ENCODE data around the gene FHDC1.
A peak's percentile ranks its signal among the peaks of the same experiment; 100 is the strongest.
"Not testable (repeated sequence)": the region's sequence is repeated elsewhere in the genome, so short reads cannot be mapped to it uniquely, and the experiment has no call there.

FHDC1 gene

DNA sequence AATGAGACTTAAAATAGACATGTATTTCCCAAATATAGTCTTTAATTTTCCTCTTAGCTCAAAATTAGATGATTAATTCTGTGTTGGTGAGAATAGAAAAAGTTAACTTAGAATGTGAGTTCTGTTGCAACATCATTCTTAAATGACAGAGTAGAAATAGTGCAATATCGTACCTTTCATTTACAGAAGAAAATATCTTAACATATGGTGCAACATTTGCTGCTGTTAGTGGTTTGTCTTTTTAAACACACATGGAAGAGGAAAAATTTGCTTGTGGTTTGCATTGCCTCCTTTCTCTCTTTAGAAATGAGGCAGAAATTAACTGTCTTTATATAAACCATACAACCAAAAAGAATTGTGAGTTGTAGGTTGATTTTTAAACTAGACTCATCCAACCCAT is 39.3 kb upstream of the FHDC1 start:
- WGBS: no CpG with 5 or more reads among the region's 1 CpG
- Histone ChIP-seq H3K23ac (ENCODE audit: low read length in 2 of 2) (no peak overlapping the region), H3K4me3 (ENCODE audit: insufficient read depth in 1 of 2, low read depth in 1 of 2, low read length in 2 of 2) (no peak overlapping the region), H3K27ac (ENCODE audit: low read length, poor library complexity, severe bottlenecking) (no peak overlapping the region), H4K8ac (ENCODE audit: low read length) (no peak overlapping the region), H3K9me3 (ENCODE audit: control insufficient read depth, low read length) (no peaks in the 10 kb centered on the region), H3K27me3 (ENCODE audit: control insufficient read depth in 1 of 2, insufficient read depth in 1 of 2, low read length in 2 of 2) (no peaks in the 10 kb centered on the region), H3K14ac (ENCODE audit: low read length in 2 of 2) (no peak overlapping the region), H3K4me1 (ENCODE audit: control insufficient read depth, insufficient read depth, low read depth, low read length) (no peaks in the 10 kb centered on the region), H3K79me1 (replicated peaks; ENCODE audit: low read length, poor library complexity, severe bottlenecking) (peaks cover 6% of the 10 kb centered on the region), H2BK120ac (ENCODE audit: low read depth, low read length) (no peak overlapping the region), H2AK5ac (ENCODE audit: low read length, severe bottlenecking) (no peak overlapping the region), H2BK12ac (ENCODE audit: low read length in 2 of 2) (no peak overlapping the region), H4K91ac (ENCODE audit: low read length) (no peak overlapping the region), H2AFZ (ENCODE audit: low read depth, low read length) (no peak overlapping the region), H3K18ac (ENCODE audit: low read depth in 1 of 2, low read length in 2 of 2) (no peak overlapping the region), H3K36me3 (ENCODE audit: control insufficient read depth in 1 of 2, insufficient read depth in 2 of 2, low read depth in 1 of 2, low read length in 2 of 2) (peaks cover 2 to 10% of the 10 kb centered on the region in 2 experiments), H3K9ac (ENCODE audit: low read length) (no peak overlapping the region), H2BK15ac (ENCODE audit: low read depth, poor library complexity, severe bottlenecking) (no peak overlapping the region), H2BK5ac (ENCODE audit: low read depth, low read length, poor library complexity, severe bottlenecking) (no peak overlapping the region), H3K4me2 (ENCODE audit: low read length, poor library complexity, severe bottlenecking) (no peak overlapping the region), H3K4ac (ENCODE audit: low read depth in 1 of 2, low read length in 2 of 2) (no peak overlapping the region)
- DNase-seq: peak; percentile 41

DNA sequence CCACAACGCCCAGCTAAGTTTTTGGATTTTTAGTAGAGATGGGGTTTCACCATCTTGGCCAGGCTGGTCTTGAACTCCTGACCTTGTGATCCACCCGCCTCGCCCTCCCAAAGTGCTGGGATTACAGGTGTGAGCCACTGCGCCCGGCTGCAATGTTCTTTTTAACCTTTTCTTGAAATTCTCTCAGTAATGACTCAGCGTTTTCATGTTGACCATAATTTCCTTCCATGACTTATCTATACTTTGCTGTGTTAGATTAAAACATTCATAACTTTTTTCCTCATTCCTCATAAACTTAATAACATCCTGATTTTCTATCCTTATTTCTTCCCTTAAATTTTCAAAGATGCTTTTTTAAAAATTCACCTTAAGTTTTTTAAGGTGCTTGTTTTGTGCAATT is 38.0 kb upstream of the FHDC1 start:
- not testable (repeated sequence) for H3K36me3 ChIP-seq (ENCODE audit: control insufficient read depth in 1 of 2, insufficient read depth in 2 of 2, low read depth in 1 of 2, low read length in 2 of 2); H2AFZ ChIP-seq (ENCODE audit: low read depth, low read length); H3K79me1 ChIP-seq (replicated peaks; ENCODE audit: low read length, poor library complexity, severe bottlenecking); H3K4ac ChIP-seq (ENCODE audit: low read depth in 1 of 2, low read length in 2 of 2); H2BK120ac ChIP-seq (ENCODE audit: low read depth, low read length); H3K27ac ChIP-seq (ENCODE audit: low read length, poor library complexity, severe bottlenecking); H2AK5ac ChIP-seq (ENCODE audit: low read length, severe bottlenecking); H3K4me2 ChIP-seq (ENCODE audit: low read length, poor library complexity, severe bottlenecking); H4K8ac ChIP-seq (ENCODE audit: low read length); H3K4me1 ChIP-seq (ENCODE audit: control insufficient read depth, insufficient read depth, low read depth, low read length); H3K9ac ChIP-seq (ENCODE audit: low read length); H3K18ac ChIP-seq (ENCODE audit: low read depth in 1 of 2, low read length in 2 of 2); H3K27me3 ChIP-seq (ENCODE audit: control insufficient read depth in 1 of 2, insufficient read depth in 1 of 2, low read length in 2 of 2); H3K14ac ChIP-seq (ENCODE audit: low read length in 2 of 2); DNase-seq; H3K23ac ChIP-seq (ENCODE audit: low read length in 2 of 2); H3K4me3 ChIP-seq (ENCODE audit: insufficient read depth in 1 of 2, low read depth in 1 of 2, low read length in 2 of 2); H4K91ac ChIP-seq (ENCODE audit: low read length); H2BK15ac ChIP-seq (ENCODE audit: low read depth, poor library complexity, severe bottlenecking); H2BK5ac ChIP-seq (ENCODE audit: low read depth, low read length, poor library complexity, severe bottlenecking); H3K9me3 ChIP-seq (ENCODE audit: control insufficient read depth, low read length); H2BK12ac ChIP-seq (ENCODE audit: low read length in 2 of 2)
- 96% methylated on average over 6 of the region's 6 CpGs for WGBS

DNA sequence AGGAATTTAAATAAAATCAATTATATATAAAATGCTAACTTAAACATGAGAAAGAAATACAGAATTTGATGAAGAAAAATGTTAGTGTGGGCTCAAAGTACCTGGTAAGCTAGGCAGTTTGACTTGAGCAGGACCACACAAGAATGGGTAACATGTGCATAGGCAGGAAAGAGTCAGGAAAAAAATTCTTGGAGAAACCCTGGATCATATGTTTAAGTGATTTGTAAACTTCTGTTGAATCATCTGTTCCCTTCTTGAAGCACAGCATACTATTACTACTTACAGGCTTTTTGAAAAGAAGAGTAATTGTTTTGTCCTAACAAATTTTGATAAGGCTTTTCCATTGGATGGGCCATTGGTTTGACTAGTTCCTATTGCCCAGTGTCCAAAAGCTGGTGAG is 37.5 kb upstream of the FHDC1 start:
- peaks cover 6% of the 10 kb centered on the region for H3K79me1 ChIP-seq (replicated peaks; ENCODE audit: low read length, poor library complexity, severe bottlenecking)
- no peak overlapping the region for H3K4ac ChIP-seq (ENCODE audit: low read depth in 1 of 2, low read length in 2 of 2)
- H3K27ac ChIP-seq (ENCODE audit: low read length, poor library complexity, severe bottlenecking): no peak overlapping the region
- H2BK12ac ChIP-seq (ENCODE audit: low read length in 2 of 2): no peak overlapping the region
- H3K36me3 ChIP-seq (ENCODE audit: control insufficient read depth in 1 of 2, insufficient read depth in 2 of 2, low read depth in 1 of 2, low read length in 2 of 2): peaks cover 0 to 2% of the 10 kb centered on the region in 2 experiments
- H2BK5ac ChIP-seq (ENCODE audit: low read depth, low read length, poor library complexity, severe bottlenecking): no peak overlapping the region
- no peak overlapping the region for H3K23ac ChIP-seq (ENCODE audit: low read length in 2 of 2)
- no peak overlapping the region for H3K18ac ChIP-seq (ENCODE audit: low read depth in 1 of 2, low read length in 2 of 2)
- no peak overlapping the region for H3K4me3 ChIP-seq (ENCODE audit: insufficient read depth in 1 of 2, low read depth in 1 of 2, low read length in 2 of 2)
- H4K91ac ChIP-seq (ENCODE audit: low read length): no peak overlapping the region
- no peak overlapping the region for H3K4me2 ChIP-seq (ENCODE audit: low read length, poor library complexity, severe bottlenecking)
- no peak overlapping the region for H3K14ac ChIP-seq (ENCODE audit: low read length in 2 of 2)
- no peaks in the 10 kb centered on the region for H3K9me3 ChIP-seq (ENCODE audit: control insufficient read depth, low read length)
- no peak overlapping the region for H4K8ac ChIP-seq (ENCODE audit: low read length)
- H2AK5ac ChIP-seq (ENCODE audit: low read length, severe bottlenecking): no peak overlapping the region
- no peak overlapping the region for H2BK120ac ChIP-seq (ENCODE audit: low read depth, low read length)
- H2BK15ac ChIP-seq (ENCODE audit: low read depth, poor library complexity, severe bottlenecking): no peak overlapping the region
- no peaks in the 10 kb centered on the region for H3K27me3 ChIP-seq (ENCODE audit: control insufficient read depth in 1 of 2, insufficient read depth in 1 of 2, low read length in 2 of 2)
- H2AFZ ChIP-seq (ENCODE audit: low read depth, low read length): no peak overlapping the region
- no peaks in the 10 kb centered on the region for H3K4me1 ChIP-seq (ENCODE audit: control insufficient read depth, insufficient read depth, low read depth, low read length)
- H3K9ac ChIP-seq (ENCODE audit: low read length): no peak overlapping the region
- DNase-seq: peak; percentile 11

DNA sequence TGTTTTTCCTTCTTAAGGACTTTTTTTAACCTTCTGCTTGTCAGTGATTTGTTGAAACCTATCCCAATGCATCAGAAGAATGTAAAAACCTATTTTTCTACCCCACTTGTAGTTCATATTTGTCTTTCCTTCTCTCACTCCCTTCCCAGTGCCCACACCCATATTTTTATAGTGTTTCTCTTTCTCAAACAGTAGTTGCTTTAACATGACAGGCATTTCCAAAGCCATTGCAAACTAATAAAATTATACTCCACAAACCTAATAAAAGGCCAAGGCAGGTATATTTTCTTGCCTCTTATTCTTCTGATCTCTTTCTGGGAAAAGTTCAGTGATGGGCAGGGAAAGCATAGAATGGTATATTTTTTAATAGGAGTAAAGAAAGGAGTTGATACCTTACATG is 35.7 kb upstream of the FHDC1 start:
- H2AFZ ChIP-seq (ENCODE audit: low read depth, low read length): no peak overlapping the region
- H3K14ac ChIP-seq (ENCODE audit: low read length in 2 of 2): no peak overlapping the region
- no peak overlapping the region for H3K18ac ChIP-seq (ENCODE audit: low read depth in 1 of 2, low read length in 2 of 2)
- H3K9me3 ChIP-seq (ENCODE audit: control insufficient read depth, low read length): no peaks in the 10 kb centered on the region
- H2BK120ac ChIP-seq (ENCODE audit: low read depth, low read length): no peak overlapping the region
- H2AK5ac ChIP-seq (ENCODE audit: low read length, severe bottlenecking): no peak overlapping the region
- H3K36me3 ChIP-seq (ENCODE audit: control insufficient read depth in 1 of 2, insufficient read depth in 2 of 2, low read depth in 1 of 2, low read length in 2 of 2): peaks cover 0 to 2% of the 10 kb centered on the region in 2 experiments
- H3K4me3 ChIP-seq (ENCODE audit: insufficient read depth in 1 of 2, low read depth in 1 of 2, low read length in 2 of 2): no peak overlapping the region
- no peak for DNase-seq
- no peak overlapping the region for H4K91ac ChIP-seq (ENCODE audit: low read length)
- H2BK5ac ChIP-seq (ENCODE audit: low read depth, low read length, poor library complexity, severe bottlenecking): no peak overlapping the region
- no peak overlapping the region for H2BK15ac ChIP-seq (ENCODE audit: low read depth, poor library complexity, severe bottlenecking)
- no peak overlapping the region for H3K27ac ChIP-seq (ENCODE audit: low read length, poor library complexity, severe bottlenecking)
- H3K27me3 ChIP-seq (ENCODE audit: control insufficient read depth in 1 of 2, insufficient read depth in 1 of 2, low read length in 2 of 2): no peaks in the 10 kb centered on the region
- no peak overlapping the region for H3K9ac ChIP-seq (ENCODE audit: low read length)
- no peak overlapping the region for H2BK12ac ChIP-seq (ENCODE audit: low read length in 2 of 2)
- no peak overlapping the region for H4K8ac ChIP-seq (ENCODE audit: low read length)
- no peaks in the 10 kb centered on the region for H3K4me1 ChIP-seq (ENCODE audit: control insufficient read depth, insufficient read depth, low read depth, low read length)
- H3K23ac ChIP-seq (ENCODE audit: low read length in 2 of 2): no peak overlapping the region
- no peak overlapping the region for H3K4me2 ChIP-seq (ENCODE audit: low read length, poor library complexity, severe bottlenecking)
- peaks cover 6% of the 10 kb centered on the region for H3K79me1 ChIP-seq (replicated peaks; ENCODE audit: low read length, poor library complexity, severe bottlenecking)
- H3K4ac ChIP-seq (ENCODE audit: low read depth in 1 of 2, low read length in 2 of 2): no peak overlapping the region
